GM18508 (cell line): ENCODE data around the gene MROH7.

Experiments
- ATAC-seq: cut with Tn5 transposase; IDR thresholded peaks from one replicate; pipeline ENCODE4 v1.9.1; 2021; ENCODE audit warnings: moderate number of reproducible peaks; ENCODE audit not compliant: insufficient read depth, unreplicated experiment

The MROH7 gene

GRCh38 chr1:54640863-54641836 is at the start of gene MROH7:
Gene MROH7, plus strand, starts transcription at chr1:54641786. Its CDS starts 11,141 bp downstream, at chr1:54652927.
- no peak for ATAC-seq

DNA sequence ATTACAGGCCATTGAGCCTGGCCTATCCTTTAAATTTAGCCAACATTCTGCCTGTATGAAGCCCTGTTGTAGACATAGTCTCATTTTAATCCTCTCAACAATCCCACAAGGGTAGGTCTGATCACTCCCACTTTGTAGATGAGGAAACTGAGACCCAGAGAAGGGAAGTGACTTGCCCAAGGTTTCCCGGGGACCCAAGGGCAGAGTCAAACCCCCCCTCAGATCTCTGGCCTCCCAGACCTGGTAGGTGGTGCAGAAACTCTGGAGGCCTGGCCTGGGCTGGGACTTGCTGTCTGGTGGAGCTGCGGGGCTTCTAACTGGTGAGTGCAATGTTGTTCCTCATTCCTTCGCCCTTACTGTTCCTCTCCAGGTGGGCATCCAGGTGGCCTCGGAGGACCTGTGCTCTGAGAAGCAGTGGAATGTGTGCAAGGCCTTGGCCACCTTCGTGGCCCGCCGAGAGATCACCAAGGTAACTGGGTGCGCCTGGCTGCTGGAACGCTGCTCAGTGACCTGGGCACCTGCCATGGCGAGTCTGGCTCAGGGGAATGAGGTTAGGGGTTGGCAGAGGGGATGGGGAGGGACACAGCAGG is 47.9 kb upstream of the MROH7 start:
- ATAC-seq: no peak

- ATAC-seq: no peak
Measured at GRCh38 chr1:54594463-54594862, 47.1 kb upstream of the MROH7 start.

- no peak for ATAC-seq
Measured at GRCh38 chr1:54595956-54596498, 45.6 kb upstream of the MROH7 start.

GRCh38 chr1:54596756-54597155 is 44.8 kb upstream of the MROH7 start:
- no peak for ATAC-seq

- ATAC-seq: no peak
Measured at GRCh38 chr1:54597455-54598030, 44.0 kb upstream of the MROH7 start.

DNA sequence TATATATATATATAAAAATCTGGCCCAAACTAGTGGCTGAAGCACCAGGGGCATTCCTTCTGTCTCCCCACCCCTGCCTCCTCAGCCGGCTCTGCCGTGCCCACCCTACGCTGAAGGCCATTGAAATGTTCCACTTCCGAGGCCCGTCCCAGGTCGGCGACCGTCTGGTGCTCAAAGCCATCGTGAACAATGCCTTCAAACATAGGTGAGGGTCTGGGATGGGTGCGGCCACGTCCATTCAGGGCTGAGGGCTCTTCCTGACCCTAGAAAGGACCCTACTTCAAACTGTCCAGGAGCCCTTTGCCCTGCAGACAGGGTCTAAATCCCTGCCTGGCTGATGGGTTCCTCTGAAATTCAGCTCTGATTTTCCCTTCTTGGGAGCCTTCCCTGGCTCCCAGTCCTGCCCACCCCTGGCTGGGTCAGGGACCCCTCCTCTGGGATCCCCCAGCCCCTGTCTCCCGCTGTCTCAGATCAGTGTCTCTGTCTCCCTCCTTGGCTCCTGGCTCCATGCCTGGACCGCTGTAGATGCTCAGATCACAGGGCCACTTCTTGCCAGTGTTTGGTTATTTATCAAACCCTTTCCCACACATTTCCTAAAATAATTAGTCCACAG is 42.3 kb upstream of the MROH7 start:
- ATAC-seq: no peak

GRCh38 chr1:54600947-54601721 is 40.5 kb upstream of the MROH7 start:
- ATAC-seq: no peak

GRCh38 chr1:54601730-54602129 is 39.9 kb upstream of the MROH7 start:
- no peak for ATAC-seq

GRCh38 chr1:54602554-54602953 is 39.0 kb upstream of the MROH7 start:
- ATAC-seq: no peak

- no peak for ATAC-seq
Measured at GRCh38 chr1:54603241-54603640, 38.3 kb upstream of the MROH7 start.

GRCh38 chr1:54604051-54604450 is 37.5 kb upstream of the MROH7 start:
- ATAC-seq: no peak

DNA sequence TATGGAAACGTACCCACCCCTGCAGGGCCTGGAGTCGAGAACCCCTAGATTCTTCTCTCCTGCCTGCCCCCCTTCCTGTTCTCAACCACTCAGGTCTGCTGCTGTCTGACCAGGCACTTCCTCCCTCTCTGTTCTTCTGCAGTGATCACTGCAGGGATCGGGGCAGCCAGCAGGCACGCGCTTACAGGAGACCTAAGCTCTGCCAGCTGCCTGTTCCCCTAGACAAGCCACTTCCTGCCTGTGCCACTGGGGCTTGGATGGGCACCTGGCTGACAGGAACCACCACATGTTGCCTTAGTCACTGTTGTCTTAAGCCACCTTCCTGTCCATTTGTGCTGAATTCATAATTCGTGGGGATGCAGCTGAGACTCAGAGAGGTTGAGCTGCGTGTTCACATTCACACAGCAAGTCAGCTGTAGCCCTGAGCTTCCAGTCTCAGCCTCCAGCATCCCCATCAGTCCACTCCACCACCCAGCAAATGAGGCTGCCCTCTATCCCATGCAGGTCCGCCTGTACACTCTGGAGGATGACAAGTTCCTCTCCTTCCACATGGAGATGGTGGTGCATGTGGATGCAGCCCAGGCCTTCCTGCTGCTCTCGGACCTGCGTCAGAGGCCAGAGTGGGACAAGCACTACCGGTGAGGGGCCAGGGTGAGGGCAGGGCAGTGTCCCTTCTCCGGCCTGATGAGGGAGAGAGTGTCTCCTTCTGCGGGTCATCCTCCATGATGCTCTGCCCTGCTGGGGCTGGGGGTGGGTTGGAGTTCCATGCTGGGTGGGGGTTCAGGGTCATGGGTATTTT is 36.8 kb upstream of the MROH7 start:
- ATAC-seq: no peak

GRCh38 chr1:54606096-54606989 is 35.2 kb upstream of the MROH7 start:
- no peak for ATAC-seq

- ATAC-seq: no peak
Measured at GRCh38 chr1:54606990-54607325, 34.6 kb upstream of the MROH7 start.

- ATAC-seq: no peak
Measured at GRCh38 chr1:54607821-54608565, 33.6 kb upstream of the MROH7 start.

- no peak for ATAC-seq
Measured at GRCh38 chr1:54608566-54609230, 32.9 kb upstream of the MROH7 start.
